MM.1S (cell line): ENCODE measurements around the gene FOXA2.

ENCODE experiments used
- DNase-seq: peaks from one replicate; pipeline ENCODE4 v3.0.0-alpha.2; 2015
- H2AFZ ChIP-seq: fragments of 300-600 bp; sonication (generic); 2 replicates; pipeline ENCODE4 v1.6.0; 2016; ENCODE audit warnings: antibody characterized with exemption, low read length
- H3F3A ChIP-seq: fragments of 300-600 bp; sonication (generic); 2 replicates; pipeline ENCODE4 v1.6.1; 2016; ENCODE audit warnings: mild to moderate bottlenecking, antibody characterized with exemption, low read length, moderate library complexity, mixed read lengths; ENCODE audit not compliant: insufficient read depth
- H3K27ac ChIP-seq: fragments of 300-600 bp; sonication (generic); 2 replicates; pipeline ENCODE4 v1.5.1; 2016; ENCODE audit warnings: mild to moderate bottlenecking, low read length
- H3K27me3 ChIP-seq: fragments of 300-600 bp; sonication (generic); replicated peaks from 2 replicates; pipeline ENCODE4 v1.6.0; 2016; ENCODE audit warnings: low read length; ENCODE audit not compliant: insufficient read depth
- H3K36me3 ChIP-seq: fragments of 300-600 bp; sonication (generic); replicated peaks from 2 replicates; pipeline ENCODE4 v1.6.1; 2016; ENCODE audit warnings: mild to moderate bottlenecking, low read length, mixed read lengths; ENCODE audit not compliant: insufficient read depth
- H3K4me1 ChIP-seq: fragments of 300-600 bp; sonication (generic); 2 replicates; pipeline ENCODE4 v1.6.1; 2016; ENCODE audit warnings: low read length, mixed read lengths
- H3K4me2 ChIP-seq: fragments of 300-600 bp; sonication (generic); 2 replicates; pipeline ENCODE4 v1.6.0; 2016; ENCODE audit warnings: low read depth, low read length
- H3K4me3 ChIP-seq: fragments of 300-600 bp; sonication (generic); 2 replicates; pipeline ENCODE4 v1.5.1; 2016; ENCODE audit warnings: low read length, mixed read lengths
- H3K79me2 ChIP-seq: fragments of 300-600 bp; sonication (generic); 2 replicates; pipeline ENCODE4 v1.6.1; 2016; ENCODE audit warnings: mixed run types, low read length, mixed read lengths
- H3K9ac ChIP-seq: fragments of 300-600 bp; sonication (generic); 2 replicates; pipeline ENCODE4 v1.6.1; 2016; ENCODE audit warnings: low read length, mixed read lengths
- H3K9me2 ChIP-seq: fragments of 300-600 bp; sonication (generic); replicated peaks from 2 replicates; pipeline ENCODE4 v1.6.1; 2016; ENCODE audit warnings: mild to moderate bottlenecking, low read length, mixed read lengths; ENCODE audit not compliant: insufficient read depth
- H3K9me3 ChIP-seq: fragments of 300-600 bp; sonication (generic); replicated peaks from 2 replicates; pipeline ENCODE4 v1.6.1; 2016; ENCODE audit warnings: mild to moderate bottlenecking, low read length, mixed read lengths; ENCODE audit not compliant: insufficient read depth
- H4K20me1 ChIP-seq: fragments of 300-600 bp; sonication (generic); 2 replicates; pipeline ENCODE4 v1.6.1; 2016; ENCODE audit warnings: mild to moderate bottlenecking, low read length, moderate library complexity, mixed read lengths; ENCODE audit not compliant: insufficient read depth
- CTCF ChIP-seq: fragments of 300-600 bp; sonication (generic); IDR thresholded peaks from 2 replicates; pipeline ENCODE4 v1.5.1; 2016; ENCODE audit warnings: antibody characterized with exemption, low read length, mixed read lengths
- EZH2 ChIP-seq: fragments of 300-600 bp; sonication (generic); optimal IDR thresholded peaks from 2 replicates; pipeline ENCODE3; 2017; ENCODE audit warnings: low read depth, mild to moderate bottlenecking, antibody characterized with exemption, low read length, mixed read lengths
- EZH2phosphoT487 ChIP-seq: fragments of 300-600 bp; sonication (generic); IDR thresholded peaks from 2 replicates; pipeline ENCODE4 v1.6.1; 2018; ENCODE audit warnings: antibody characterized with exemption, low read length

The FOXA2 gene

GRCh38 chr20:22597303-22597702 is 12.9 kb upstream of the FOXA2 start:
- no peaks in the 10 kb centered on the region for H3F3A ChIP-seq
- no peaks in the 10 kb centered on the region for H3K9me3 ChIP-seq
- H3K9me2 ChIP-seq = no peaks in the 10 kb centered on the region
- H3K4me3 ChIP-seq = no peak overlapping the region
- H3K4me1 ChIP-seq = no peaks in the 10 kb centered on the region
- no peaks in the 10 kb centered on the region for H4K20me1 ChIP-seq
- no peak overlapping the region for H3K4me2 ChIP-seq
- no peaks in the 10 kb centered on the region for H3K79me2 ChIP-seq
- no peaks in the 10 kb centered on the region for H3K36me3 ChIP-seq
- no peak overlapping the region for H3K27ac ChIP-seq
- H2AFZ ChIP-seq = no peak overlapping the region
- DNase-seq = no peak
- H3K27me3 ChIP-seq = no peaks in the 10 kb centered on the region
- no peak overlapping the region for H3K9ac ChIP-seq
- TF ChIP-seq EZH2 = no peak
- no peak for TF ChIP-seq CTCF
- TF ChIP-seq EZH2phosphoT487 = no peak

GRCh38 chr20:22590662-22591061 is 6.3 kb upstream of the FOXA2 start:
- Histone ChIP-seq H3K27me3 (no peaks in the 10 kb centered on the region), H3K4me1 (no peaks in the 10 kb centered on the region)

GRCh38 chr20:22586645-22587310 is 2.4 kb upstream of the FOXA2 start:
- Histone ChIP-seq H2AFZ (no peak overlapping the region), H3K36me3 (no peaks in the 10 kb centered on the region), H3K79me2 (no peaks in the 10 kb centered on the region), H3K4me2 (no peak overlapping the region), H3K9ac (no peak overlapping the region), H3K27me3 (no peaks in the 10 kb centered on the region), H4K20me1 (no peaks in the 10 kb centered on the region), H3F3A (no peaks in the 10 kb centered on the region), H3K27ac (no peak overlapping the region), H3K4me3 (no peak overlapping the region), H3K9me2 (no peaks in the 10 kb centered on the region), H3K9me3 (no peaks in the 10 kb centered on the region), H3K4me1 (no peaks in the 10 kb centered on the region)
- no peak for DNase-seq
- TF ChIP-seq CTCF = peak; percentile 10; the same call in 1 of the 2 replicates
- TF ChIP-seq EZH2 = no peak
- no peak for TF ChIP-seq EZH2phosphoT487

More at GRCh38 chr20:22590662-22591061, 6.3 kb upstream of the FOXA2 start:
- H3K9me2 ChIP-seq = no peaks in the 10 kb centered on the region
- no peak overlapping the region for H3K4me3 ChIP-seq
- no peak overlapping the region for H2AFZ ChIP-seq
- H3F3A ChIP-seq = no peaks in the 10 kb centered on the region
- TF ChIP-seq EZH2phosphoT487 (no peak), EZH2 (no peak), CTCF (no peak)
- no peaks in the 10 kb centered on the region for H3K79me2 ChIP-seq
- H3K9ac ChIP-seq = no peak overlapping the region
- no peaks in the 10 kb centered on the region for H3K36me3 ChIP-seq
- no peak overlapping the region for H3K27ac ChIP-seq
- no peak overlapping the region for H3K4me2 ChIP-seq
- DNase-seq = no peak
- no peaks in the 10 kb centered on the region for H4K20me1 ChIP-seq
- H3K9me3 ChIP-seq = no peaks in the 10 kb centered on the region
